Muscle layer of duodenum (tissue), 2 donors: ENCODE measurements around the gene SMIM1.
"Not testable (repeated sequence)": the region's sequence is repeated elsewhere in the genome, so short reads cannot be mapped to it uniquely, and the experiment has no call there.

Experiments used
- H3K27ac ChIP-seq: one replicate; pipeline ENCODE4 v1.7.0; 2013; ENCODE audit warnings: mild to moderate bottlenecking, low read length
- H3K27me3 ChIP-seq: one replicate; pipeline ENCODE4 v1.7.0; 2013; ENCODE audit warnings: low read depth, mild to moderate bottlenecking, control low read depth, low read length
- H3K36me3 ChIP-seq, 2 donors: one replicate each; pipeline ENCODE4 v1.7.0; 2013; ENCODE audit warnings: low read length in 2 of 2, control low read depth in 1 of 2, mild to moderate bottlenecking in 1 of 2; ENCODE audit not compliant: insufficient read depth in 2 of 2, control insufficient read depth in 1 of 2
- H3K4me1 ChIP-seq, 2 donors: one replicate each; pipeline ENCODE4 v1.7.0; 2013; ENCODE audit warnings: low read length in 2 of 2, mild to moderate bottlenecking in 2 of 2, control low read depth in 1 of 2, moderate library complexity in 1 of 2; ENCODE audit not compliant: insufficient read depth in 2 of 2, control insufficient read depth in 1 of 2
- H3K4me3 ChIP-seq, 2 donors: one replicate each; pipeline ENCODE4 v1.7.0; 2013; ENCODE audit warnings: low read length in 2 of 2, low read depth in 1 of 2, mild to moderate bottlenecking in 1 of 2
- H3K9me3 ChIP-seq, 2 donors: one replicate each; pipeline ENCODE4 v1.7.0; 2013; ENCODE audit warnings: low read length in 2 of 2, control low read depth in 1 of 2, mild to moderate bottlenecking in 1 of 2; ENCODE audit not compliant: control insufficient read depth in 1 of 2
- donor health status: healthy.

SMIM1 gene

GRCh38 chr1:3772715-3773571 lies at the start of gene SMIM1:
Gene SMIM1 (plus strand): TSS chr1:3772749. CDS start chr1:3775374, 2,625 bp downstream.
- peaks cover 0 to 24% of the 10 kb centered on the region in 2 donors for H3K4me1 ChIP-seq
- H3K27me3 ChIP-seq: no peaks in the 10 kb centered on the region
- H3K4me3 ChIP-seq: peak within 1 kb of the TSS; percentile 39 to 79
- H3K9me3 ChIP-seq: no peaks in the 10 kb centered on the region
- peaks cover 0 to 2% of the 10 kb centered on the region in 2 donors for H3K36me3 ChIP-seq
- H3K27ac ChIP-seq: no peak within 1 kb of the TSS

- Histone ChIP-seq H3K4me1 (no peaks in the 10 kb centered on the region), H3K4me3 (no peak overlapping the region), H3K36me3 (no peaks in the 10 kb centered on the region), H3K9me3 (no peaks in the 10 kb centered on the region), H3K27ac (no peak overlapping the region), H3K27me3 (no peaks in the 10 kb centered on the region)
Observed at GRCh38 chr1:3722846-3723245, 49.7 kb upstream of the SMIM1 start.

- not testable (repeated sequence) for H3K4me1 ChIP-seq, H3K27ac ChIP-seq, H3K27me3 ChIP-seq, H3K4me3 ChIP-seq, H3K9me3 ChIP-seq, H3K36me3 ChIP-seq
Observed at GRCh38 chr1:3724416-3725030, 48.0 kb upstream of the SMIM1 start.

GRCh38 chr1:3725366-3725765 lies 47.2 kb upstream of the SMIM1 start:
- no peak overlapping the region for H3K4me3 ChIP-seq
- no peaks in the 10 kb centered on the region for H3K36me3 ChIP-seq
- H3K27me3 ChIP-seq: no peaks in the 10 kb centered on the region
- H3K4me1 ChIP-seq: no peaks in the 10 kb centered on the region
- H3K9me3 ChIP-seq: no peaks in the 10 kb centered on the region
- H3K27ac ChIP-seq: no peak overlapping the region

GRCh38 chr1:3727042-3727824 lies 45.3 kb upstream of the SMIM1 start:
- Histone ChIP-seq H3K36me3 (no peaks in the 10 kb centered on the region), H3K9me3 (no peaks in the 10 kb centered on the region), H3K27ac (no peak overlapping the region), H3K27me3 (peaks cover 6% of the 10 kb centered on the region), H3K4me3 (no peak overlapping the region), H3K4me1 (peaks cover 0 to 4% of the 10 kb centered on the region in 2 donors)

GRCh38 chr1:3727825-3728776 lies 44.4 kb upstream of the SMIM1 start:
- peaks cover 9% of the 10 kb centered on the region for H3K27me3 ChIP-seq

GRCh38 chr1:3729594-3730542 lies 42.7 kb upstream of the SMIM1 start:
- no peaks in the 10 kb centered on the region for H3K9me3 ChIP-seq
- peaks cover 9% of the 10 kb centered on the region for H3K27me3 ChIP-seq
- no peak overlapping the region for H3K4me3 ChIP-seq
- H3K4me1 ChIP-seq: peaks cover 0 to 9% of the 10 kb centered on the region in 2 donors
- no peak overlapping the region for H3K27ac ChIP-seq
- no peaks in the 10 kb centered on the region for H3K36me3 ChIP-seq

More at GRCh38 chr1:3727825-3728776, 44.4 kb upstream of the SMIM1 start:
- Histone ChIP-seq H3K4me1 (peaks cover 0 to 9% of the 10 kb centered on the region in 2 donors), H3K36me3 (no peaks in the 10 kb centered on the region), H3K27ac (no peak overlapping the region), H3K9me3 (no peaks in the 10 kb centered on the region), H3K4me3 (no peak overlapping the region)

- Histone ChIP-seq H3K27me3 (peaks cover 9% of the 10 kb centered on the region), H3K27ac (no peak overlapping the region), H3K4me1 (peaks cover 0 to 9% of the 10 kb centered on the region in 2 donors), H3K4me3 (no peak overlapping the region), H3K36me3 (peaks cover 0 to 2% of the 10 kb centered on the region in 2 donors), H3K9me3 (no peaks in the 10 kb centered on the region)
Observed at GRCh38 chr1:3730543-3731247, 41.9 kb upstream of the SMIM1 start.

- no peaks in the 10 kb centered on the region for H3K9me3 ChIP-seq
- no peak overlapping the region for H3K4me3 ChIP-seq
- H3K4me1 ChIP-seq: peaks cover 0 to 9% of the 10 kb centered on the region in 2 donors
- no peak overlapping the region for H3K27ac ChIP-seq
- peaks cover 9% of the 10 kb centered on the region for H3K27me3 ChIP-seq
- H3K36me3 ChIP-seq: peaks cover 0 to 14% of the 10 kb centered on the region in 2 donors
Observed at GRCh38 chr1:3731583-3732433, 40.7 kb upstream of the SMIM1 start.
